NT2/D1 (cell line): ENCODE measurements around the gene CNOT4.

Source experiments
- SUZ12 ChIP-seq: IDR thresholded peaks from 2 replicates; pipeline ENCODE4 v1.6.1; 2011; ENCODE audit not compliant: insufficient read length, insufficient read depth; ENCODE audit errors: extremely low read depth
- YY1 ChIP-seq: IDR thresholded peaks from 2 replicates; pipeline ENCODE4 v1.6.1; 2011; ENCODE audit not compliant: insufficient read length, insufficient read depth

DNA sequence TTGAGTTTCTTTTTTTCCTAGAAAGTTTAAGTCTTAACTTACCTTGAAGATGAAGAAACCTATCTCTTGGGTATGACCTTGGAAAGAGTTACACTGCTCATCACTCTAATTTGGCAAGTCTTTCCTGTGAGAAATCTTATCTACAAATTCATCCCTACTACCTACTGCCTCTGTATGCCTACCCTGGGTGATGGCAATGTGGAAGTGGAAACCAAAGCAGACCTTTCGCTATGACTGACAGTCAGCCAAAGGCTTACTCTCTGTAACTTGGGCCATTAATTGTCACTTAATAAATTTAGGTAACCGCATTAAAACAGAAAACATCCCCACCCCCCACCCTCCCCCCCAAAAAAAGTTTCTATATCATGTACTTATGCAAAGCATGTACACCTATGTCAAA is 103.9 kb downstream of the CNOT4 start:
- no peak for TF ChIP-seq YY1
- no peak for TF ChIP-seq SUZ12
